KOPT-K1 (cell line): ENCODE results near the gene PCDHGB6.
"Not testable (repeated sequence)": the region's sequence is repeated elsewhere in the genome, so short reads cannot be mapped to it uniquely, and the experiment has no call there.

Source experiments
- H3K27ac ChIP-seq: fragments of 200-600 bp; sonication (generic); 2 replicates; pipeline ENCODE4 v1.5.1; 2016; ENCODE audit warnings: antibody characterized with exemption, mild to moderate bottlenecking, low read depth, low read length; ENCODE audit not compliant: poor library complexity, severe bottlenecking
- H3K36me3 ChIP-seq: fragments of 200-600 bp; sonication (generic); 2 replicates; pipeline ENCODE4 v1.5.1; 2017; ENCODE audit warnings: antibody characterized with exemption, mild to moderate bottlenecking, low read length, moderate library complexity; ENCODE audit not compliant: insufficient read depth
- H3K9me3 ChIP-seq: fragments of 200-600 bp; sonication (generic); 2 replicates; pipeline ENCODE4 v1.5.1; 2017; ENCODE audit warnings: antibody characterized with exemption, low read length, mild to moderate bottlenecking; ENCODE audit not compliant: insufficient read depth, poor library complexity, severe bottlenecking

The PCDHGB6 gene

GRCh38 chr5:141382469-141383294, 25.1 kb upstream of the PCDHGB6 start, which contains the start of gene PCDHGA7:
TSS of gene PCDHGA7 (plus strand) at chr5:141382742. CDS start at chr5:141382900, 158 bp downstream.
- no peak within 1 kb of the TSS for H3K27ac ChIP-seq
- H3K9me3 ChIP-seq: peaks cover 29% of the 10 kb centered on the region
- H3K36me3 ChIP-seq: no peaks in the 10 kb centered on the region

- Histone ChIP-seq H3K27ac (no peak overlapping the region), H3K9me3 (peaks cover 29% of the 10 kb centered on the region), H3K36me3 (no peaks in the 10 kb centered on the region)
These were observed 24.5 kb upstream of the PCDHGB6 start for GRCh38 chr5:141383345-141383744.

- no peak overlapping the region for H3K27ac ChIP-seq
- no peaks in the 10 kb centered on the region for H3K36me3 ChIP-seq
- peaks cover 29% of the 10 kb centered on the region for H3K9me3 ChIP-seq
These were observed 23.2 kb upstream of the PCDHGB6 start for GRCh38 chr5:141384471-141385267.

GRCh38 chr5:141387557-141388311, 20.1 kb upstream of the PCDHGB6 start, which contains the start of gene PCDHGB4:
TSS of gene PCDHGB4 (plus strand) at chr5:141387698. CDS start at chr5:141387885, 187 bp downstream.
- H3K36me3 ChIP-seq, H3K27ac ChIP-seq: not testable (repeated sequence)
- H3K9me3 ChIP-seq: peaks cover 23% of the 10 kb centered on the region

GRCh38 chr5:141388661-141389060, 19.2 kb upstream of the PCDHGB6 start:
- Histone ChIP-seq H3K9me3 (peaks cover 16% of the 10 kb centered on the region), H3K27ac (no peak overlapping the region), H3K36me3 (no peaks in the 10 kb centered on the region)

- Histone ChIP-seq H3K9me3 (peaks cover 9% of the 10 kb centered on the region), H3K27ac (no peak overlapping the region), H3K36me3 (no peaks in the 10 kb centered on the region)
These were observed 18.4 kb upstream of the PCDHGB6 start for GRCh38 chr5:141389153-141390042.

- Histone ChIP-seq H3K9me3 (no peaks in the 10 kb centered on the region), H3K36me3 (no peaks in the 10 kb centered on the region), H3K27ac (no peak within 1 kb of the TSS)
These were observed 15.2 kb upstream of the PCDHGB6 start, which contains the start of gene PCDHGA8 for GRCh38 chr5:141392429-141393198. TSS of gene PCDHGA8 (plus strand) at chr5:141392633. CDS start at chr5:141392814, 181 bp downstream.

GRCh38 chr5:141393267-141393666, 14.6 kb upstream of the PCDHGB6 start:
- H3K9me3 ChIP-seq: no peaks in the 10 kb centered on the region
- no peaks in the 10 kb centered on the region for H3K36me3 ChIP-seq
- no peak overlapping the region for H3K27ac ChIP-seq

- H3K9me3 ChIP-seq, H3K36me3 ChIP-seq, H3K27ac ChIP-seq: not testable (repeated sequence)
These were observed 13.2 kb upstream of the PCDHGB6 start for GRCh38 chr5:141394401-141395187.

GRCh38 chr5:141397756-141398551, 9.9 kb upstream of the PCDHGB6 start, which contains the start of gene PCDHGB5:
TSS of gene PCDHGB5 (plus strand) at chr5:141397947. CDS start at chr5:141398128, 181 bp downstream.
- H3K27ac ChIP-seq, H3K9me3 ChIP-seq: not testable (repeated sequence)

GRCh38 chr5:141398608-141399007, 9.2 kb upstream of the PCDHGB6 start:
- H3K36me3 ChIP-seq: no peaks in the 10 kb centered on the region
- peaks cover 3% of the 10 kb centered on the region for H3K9me3 ChIP-seq
- H3K27ac ChIP-seq: no peak overlapping the region

More at GRCh38 chr5:141397756-141398551, 9.9 kb upstream of the PCDHGB6 start, which contains the start of gene PCDHGB5:
- not testable (repeated sequence) for H3K36me3 ChIP-seq
